ENCODE measurements around the gene NPR3.

Gene NPR3, protein sequence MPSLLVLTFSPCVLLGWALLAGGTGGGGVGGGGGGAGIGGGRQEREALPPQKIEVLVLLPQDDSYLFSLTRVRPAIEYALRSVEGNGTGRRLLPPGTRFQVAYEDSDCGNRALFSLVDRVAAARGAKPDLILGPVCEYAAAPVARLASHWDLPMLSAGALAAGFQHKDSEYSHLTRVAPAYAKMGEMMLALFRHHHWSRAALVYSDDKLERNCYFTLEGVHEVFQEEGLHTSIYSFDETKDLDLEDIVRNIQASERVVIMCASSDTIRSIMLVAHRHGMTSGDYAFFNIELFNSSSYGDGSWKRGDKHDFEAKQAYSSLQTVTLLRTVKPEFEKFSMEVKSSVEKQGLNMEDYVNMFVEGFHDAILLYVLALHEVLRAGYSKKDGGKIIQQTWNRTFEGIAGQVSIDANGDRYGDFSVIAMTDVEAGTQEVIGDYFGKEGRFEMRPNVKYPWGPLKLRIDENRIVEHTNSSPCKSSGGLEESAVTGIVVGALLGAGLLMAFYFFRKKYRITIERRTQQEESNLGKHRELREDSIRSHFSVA

DNA sequence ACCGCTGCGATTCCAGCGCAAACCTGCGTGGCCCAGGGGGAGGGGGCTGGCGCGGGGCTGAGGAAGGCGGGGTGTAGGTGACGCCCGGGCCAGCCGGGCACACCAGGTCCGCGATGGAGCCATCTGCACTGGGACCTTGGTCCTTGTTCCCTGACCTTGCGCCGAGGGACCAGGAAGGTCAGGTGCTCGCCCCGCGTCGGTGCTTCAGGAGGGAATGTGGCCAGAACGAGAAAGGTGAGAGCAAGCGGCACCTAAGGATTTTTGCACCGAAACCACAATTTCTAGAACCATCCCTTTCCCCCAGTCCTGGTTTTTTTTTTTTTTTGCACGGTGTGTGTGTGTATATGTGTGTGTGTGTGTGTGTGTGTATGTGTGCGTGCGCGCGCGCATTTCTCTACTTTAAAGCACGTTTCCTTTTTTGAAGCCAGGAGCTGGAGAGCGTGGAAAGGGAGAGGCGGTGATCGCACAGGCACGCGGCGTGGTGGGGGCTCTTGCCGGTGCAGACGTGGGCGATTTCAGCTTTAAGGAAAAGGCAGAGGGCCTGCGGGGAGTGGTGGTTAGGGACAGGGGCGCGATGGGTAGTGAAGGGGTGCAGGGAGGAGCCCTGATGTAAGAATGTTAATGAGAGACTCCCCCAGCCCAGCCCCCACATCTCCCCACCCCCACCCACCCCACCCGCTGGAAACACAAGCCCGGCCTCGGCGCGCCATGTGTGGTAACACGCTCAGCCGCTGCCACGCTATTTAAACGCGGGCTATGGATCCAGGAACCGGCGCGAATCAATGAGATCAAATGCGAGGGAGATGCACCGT, at the start of gene NPR3:
TSS of gene NPR3 (plus strand) at position 772 of the 812 bp plus-strand sequence. CDS start 456 bp downstream, outside the sequence.
- DNase-seq, result peak; percentile 16

DNA sequence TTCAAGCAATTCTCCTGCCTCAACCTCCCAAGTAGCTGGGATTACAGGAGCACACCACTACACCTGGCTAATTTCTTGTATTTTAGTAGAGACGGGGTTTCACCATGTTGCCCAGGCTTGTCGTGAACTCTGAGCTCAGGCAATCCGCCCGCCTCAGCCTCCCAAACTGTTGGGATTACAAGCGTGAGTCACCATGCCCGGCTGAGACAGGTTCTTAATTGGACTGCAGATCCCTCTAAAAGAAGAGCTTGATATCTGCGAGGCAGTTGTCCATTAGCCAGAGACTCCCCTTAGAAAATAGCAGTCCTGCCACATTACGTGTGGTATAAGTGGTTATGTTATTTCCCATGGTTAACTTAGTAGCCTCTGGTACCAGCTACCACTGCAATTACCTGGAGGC, 46.6 kb upstream of the NPR3 start:
- no peak for DNase-seq

DNA sequence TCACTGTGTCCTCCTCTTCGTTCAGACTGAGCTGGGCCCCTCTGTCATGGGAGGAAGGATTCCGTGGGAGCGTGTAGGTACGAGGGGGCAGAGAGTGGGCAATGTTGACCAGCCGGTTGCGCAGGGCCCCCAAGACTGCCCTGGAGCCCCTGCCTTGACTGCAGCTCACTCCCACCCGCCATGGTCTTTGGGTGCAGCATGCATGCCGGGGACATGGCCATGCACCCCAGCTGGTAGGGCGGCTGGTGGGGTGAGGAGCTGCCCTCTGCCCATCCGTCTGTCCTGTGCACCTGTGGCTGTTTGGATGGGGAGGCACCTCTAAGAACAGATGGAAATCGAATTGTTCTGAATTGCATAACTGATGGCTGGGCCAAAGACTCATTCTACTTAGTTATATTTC, 42.6 kb upstream of the NPR3 start:
- no peak for DNase-seq

DNA sequence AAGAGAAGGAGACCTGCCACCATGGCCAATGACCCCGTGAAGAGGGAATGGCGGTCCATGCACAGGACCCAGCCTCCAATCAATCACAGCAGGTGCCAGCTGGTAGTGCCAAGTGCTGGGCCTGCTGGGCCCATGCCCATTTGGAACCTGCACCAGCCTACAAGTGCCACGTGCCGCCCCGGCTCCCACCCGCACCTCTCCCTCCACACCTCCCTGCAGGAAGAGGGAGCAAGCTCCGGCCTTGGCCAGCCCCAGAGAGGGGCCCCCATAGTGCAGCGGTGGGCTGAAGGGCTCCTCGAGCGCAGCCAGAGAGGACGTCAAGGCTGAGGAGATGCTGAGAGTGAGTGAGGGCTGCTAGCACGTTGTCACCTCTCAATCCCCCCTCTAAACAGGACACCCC, 37.8 kb upstream of the NPR3 start:
- no peak for DNase-seq

GRCh38 chr5:32677023-32677422, 34.1 kb upstream of the NPR3 start:
- no peak for DNase-seq

GRCh38 chr5:32678472-32678871, 32.6 kb upstream of the NPR3 start:
- no peak for DNase-seq

- DNase-seq, result no peak
These were observed 31.9 kb upstream of the NPR3 start for GRCh38 chr5:32679218-32679617.

- no peak for DNase-seq
These were observed 30.9 kb upstream of the NPR3 start for GRCh38 chr5:32680183-32680582.

DNA sequence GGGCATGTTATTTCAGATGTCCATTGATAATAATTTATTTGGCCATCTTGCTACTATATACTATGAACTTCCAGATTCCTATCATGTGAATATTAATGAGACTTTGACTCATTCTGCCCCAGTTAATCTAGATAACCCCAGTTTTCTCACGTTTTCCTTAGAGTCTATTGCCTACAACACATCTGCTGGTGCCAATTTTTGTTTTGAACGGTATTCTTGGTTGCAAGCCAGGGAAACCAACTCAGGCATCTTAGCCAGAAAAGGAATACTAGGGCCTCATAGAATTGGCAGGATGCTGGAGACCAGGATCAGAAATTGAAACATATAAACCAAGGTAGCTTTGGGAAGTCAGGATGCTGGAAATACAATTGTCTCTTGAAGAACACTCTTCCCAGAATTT, 28.0 kb upstream of the NPR3 start:
- DNase-seq, result no peak

DNA sequence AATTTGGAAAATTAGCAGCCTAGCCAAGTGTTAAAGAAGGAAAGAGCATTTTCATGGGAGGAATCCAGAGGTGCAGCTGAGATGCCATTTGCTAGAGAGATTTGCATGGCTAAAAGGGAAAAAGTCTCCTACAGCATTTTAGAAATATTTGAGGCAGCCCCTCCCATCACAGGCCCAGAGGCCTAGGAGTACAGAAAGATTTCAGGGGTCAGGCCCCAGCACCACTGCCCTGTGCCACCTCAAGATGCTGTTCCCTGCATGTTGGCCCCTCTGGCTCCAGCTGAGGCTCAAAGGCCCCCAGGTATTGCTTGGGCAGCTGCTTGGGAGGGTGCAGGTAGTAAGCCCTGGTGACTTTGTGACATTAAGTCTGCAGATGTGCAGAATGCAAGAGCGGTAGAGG, 26.9 kb upstream of the NPR3 start:
- no peak for DNase-seq

DNA sequence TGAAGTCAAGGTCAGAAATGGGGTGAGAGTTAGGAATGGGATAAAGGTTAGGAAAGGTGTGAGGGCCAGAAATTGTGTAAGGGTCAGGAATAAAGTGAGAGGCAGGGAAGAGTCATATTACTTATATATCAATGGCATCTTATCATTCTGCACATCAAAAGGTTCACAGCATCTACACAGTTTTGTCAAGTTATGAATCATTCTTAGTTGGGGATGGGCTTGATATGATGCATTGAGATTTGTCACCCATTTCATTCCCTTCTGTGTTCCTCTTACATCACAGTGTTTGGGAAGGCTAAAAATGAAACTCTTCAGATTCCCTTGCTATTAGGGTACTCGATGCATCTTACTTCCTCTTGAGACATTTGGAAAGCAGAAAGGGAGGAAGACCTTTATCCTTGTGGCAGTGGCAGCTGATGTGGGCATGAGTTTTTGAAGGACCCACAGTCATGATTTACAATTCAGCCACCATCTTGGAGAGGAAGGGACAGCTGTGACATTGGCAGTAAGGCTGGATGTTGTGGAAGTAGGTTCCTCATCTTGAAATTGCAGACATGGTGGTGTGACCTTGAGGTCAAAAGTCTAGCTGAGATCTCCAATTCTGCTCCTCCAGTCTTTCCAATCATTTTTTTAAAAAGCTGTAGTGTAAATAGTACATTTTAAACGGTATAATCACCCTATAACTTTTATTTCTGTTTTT, 24.2 kb upstream of the NPR3 start:
- DNase-seq, result no peak

DNA sequence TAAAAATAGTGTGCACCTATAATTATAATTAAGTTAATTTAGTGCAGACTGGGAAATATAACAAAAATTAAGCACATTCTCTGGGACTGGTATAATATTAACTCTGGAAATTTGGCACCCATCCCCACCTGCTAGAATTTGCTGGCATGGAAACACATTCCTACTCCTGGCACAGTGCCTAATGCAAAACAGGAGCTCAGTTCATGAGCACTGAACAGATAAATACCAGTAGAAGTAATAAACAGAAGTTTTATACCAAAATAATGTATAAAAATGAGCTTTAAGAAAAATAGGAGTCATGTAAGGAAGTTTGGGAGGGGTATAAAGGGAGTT, 23.7 kb upstream of the NPR3 start:
- no peak for DNase-seq

- DNase-seq, result peak; percentile 4
These were observed 21.0 kb upstream of the NPR3 start for GRCh38 chr5:32690153-32690552.

DNA sequence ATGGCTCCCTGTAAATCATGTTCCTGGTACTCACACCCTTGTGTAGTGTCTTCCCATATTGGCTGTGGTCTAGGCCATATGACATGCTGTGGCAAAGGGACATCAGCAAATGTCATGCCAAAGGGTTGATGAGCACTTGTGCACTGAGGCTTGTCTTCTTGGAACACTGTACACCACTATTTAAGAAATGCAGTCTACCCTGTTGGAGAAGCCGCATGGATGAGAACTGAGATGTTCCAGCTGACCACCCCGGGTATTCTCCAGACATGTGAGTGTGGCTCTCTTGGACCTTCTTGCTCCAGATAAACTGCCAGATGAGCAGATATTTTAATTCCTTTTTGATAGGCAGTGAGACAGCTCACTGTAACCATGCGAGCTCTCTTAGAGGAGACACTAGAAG, 20.5 kb upstream of the NPR3 start:
- DNase-seq, result no peak

- DNase-seq, result no peak
These were observed 18.9 kb upstream of the NPR3 start for GRCh38 chr5:32692036-32692746.

- no peak for DNase-seq
These were observed 7.2 kb upstream of the NPR3 start for GRCh38 chr5:32703957-32704356.

GRCh38 chr5:32707418-32707997, 3.6 kb upstream of the NPR3 start:
- no peak for DNase-seq

DNA sequence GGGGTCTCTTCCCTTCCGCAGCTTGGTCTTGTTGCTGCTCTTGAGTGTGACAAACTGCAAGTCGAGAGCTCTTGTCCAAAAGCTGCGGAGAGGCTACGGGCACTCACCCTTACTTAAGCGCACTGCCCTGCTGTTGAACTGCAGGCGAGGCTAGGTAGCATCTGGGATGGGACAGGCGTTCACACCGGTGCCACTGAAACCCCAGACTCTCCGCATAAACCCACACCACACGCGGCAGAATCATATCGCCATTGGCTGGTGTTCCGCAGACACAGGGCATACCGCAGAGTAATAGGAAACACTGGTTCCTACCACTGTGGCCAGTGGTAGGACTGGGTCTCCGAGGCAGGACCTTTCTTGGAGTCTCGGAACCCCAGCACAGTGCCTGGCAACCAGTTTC, 2.2 kb upstream of the NPR3 start:
- peak; percentile 6 for DNase-seq

- DNase-seq, result peak; percentile 76
These were observed 1.2 kb upstream of the NPR3 start for GRCh38 chr5:32709750-32710549.

DNA sequence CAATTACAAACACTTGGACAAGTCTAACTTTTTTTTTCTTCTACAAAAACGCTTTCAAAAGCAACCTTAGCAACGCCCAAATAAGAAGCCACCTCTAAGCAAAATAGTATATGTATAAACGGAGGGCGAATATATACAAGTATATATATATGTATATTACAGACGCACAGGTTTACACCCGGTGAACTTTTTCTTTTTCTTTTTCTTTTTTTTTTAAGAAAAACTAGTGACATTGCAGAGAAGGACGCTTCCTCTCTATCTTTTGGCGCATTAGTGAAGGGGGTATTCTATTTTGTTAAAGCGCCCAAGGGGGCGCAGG, 200 bp downstream of the NPR3 start:
- DNase-seq, result no peak

- peak; percentile 24 for DNase-seq
These were observed 760 bp downstream of the NPR3 start for GRCh38 chr5:32711681-32712480.

Measured in activated CD4-positive, alpha-beta T cell treated with anti-CD3 and anti-CD28 coated beads for 48 hours (primary cell).